HG02884 (cell line): Measurements from ENCODE around the gene MMD.
"Not testable (repeated sequence)": the region's sequence is repeated elsewhere in the genome, so short reads cannot be mapped to it uniquely, and the experiment has no call there.

ENCODE experiments used
- ATAC-seq: cut with Tn5 transposase; IDR thresholded peaks from one replicate; pipeline ENCODE4 v1.9.1; 2021; ENCODE audit warnings: mild to moderate bottlenecking, moderate library complexity; ENCODE audit not compliant: unreplicated experiment

The MMD gene

GRCh38 chr17:55424893-55425540, 3.4 kb upstream of the MMD start:
- no peak for ATAC-seq

GRCh38 chr17:55423535-55423934, 1.9 kb upstream of the MMD start:
- ATAC-seq, result no peak

- not testable (repeated sequence) for ATAC-seq
These were observed 1.2 kb upstream of the MMD start for GRCh38 chr17:55422828-55423164.

- no peak for ATAC-seq
These were observed 858 bp downstream of the MMD start for GRCh38 chr17:55420776-55421178.

- ATAC-seq, result no peak
These were observed 1.4 kb downstream of the MMD start for GRCh38 chr17:55420067-55420775.

GRCh38 chr17:55418369-55419268, 3.0 kb downstream of the MMD start:
- ATAC-seq, result no peak

- no peak for ATAC-seq
These were observed 4.0 kb downstream of the MMD start for GRCh38 chr17:55417411-55418268.

- no peak for ATAC-seq
These were observed 5.1 kb downstream of the MMD start for GRCh38 chr17:55416470-55417052.

- ATAC-seq, result no peak
These were observed 5.6 kb downstream of the MMD start for GRCh38 chr17:55416000-55416399.

- no peak for ATAC-seq
These were observed 6.7 kb downstream of the MMD start for GRCh38 chr17:55414983-55415382.

- no peak for ATAC-seq
These were observed 7.7 kb downstream of the MMD start for GRCh38 chr17:55413825-55414489.

- ATAC-seq, result no peak
These were observed 10.2 kb downstream of the MMD start for GRCh38 chr17:55411463-55411855.

- ATAC-seq, result no peak
These were observed 10.7 kb downstream of the MMD start for GRCh38 chr17:55410722-55411462.

GRCh38 chr17:55409030-55409800, 12.4 kb downstream of the MMD start:
- no peak for ATAC-seq

- no peak for ATAC-seq
These were observed 13.7 kb downstream of the MMD start for GRCh38 chr17:55407641-55408566.

GRCh38 chr17:55405600-55405999, 16.0 kb downstream of the MMD start:
- ATAC-seq, result no peak

GRCh38 chr17:55404197-55404596, 17.4 kb downstream of the MMD start:
- ATAC-seq, result not testable (repeated sequence)
